BLaER1 (cell line): Measurements from ENCODE around the gene ESYT3.
"Not testable (repeated sequence)": the region's sequence is repeated elsewhere in the genome, so short reads cannot be mapped to it uniquely, and the experiment has no call there.

Source experiments
- H3K27ac ChIP-seq: shearing (Covaris generic); formaldehyde crosslinking; 2 replicates; pipeline ENCODE4 v1.8.1; 2022
- H3K27me3 ChIP-seq: shearing (Covaris generic); formaldehyde crosslinking; 2 replicates; pipeline ENCODE4 v1.8.1; 2022
- H3K36me3 ChIP-seq: shearing (Covaris generic); formaldehyde crosslinking; 2 replicates; pipeline ENCODE4 v1.8.1; 2022
- H3K4me1 ChIP-seq: shearing (Covaris generic); formaldehyde crosslinking; 2 replicates; pipeline ENCODE4 v1.8.1; 2022
- H3K4me2 ChIP-seq: shearing (Covaris generic); formaldehyde crosslinking; 2 replicates; pipeline ENCODE4 v1.8.1; 2022
- H3K4me3 ChIP-seq: shearing (Covaris generic); formaldehyde crosslinking; 2 replicates; pipeline ENCODE4 v1.8.1; 2022
- H3K9ac ChIP-seq: shearing (Covaris generic); formaldehyde crosslinking; 2 replicates; pipeline ENCODE4 v1.8.1; 2022
- H3K9me3 ChIP-seq: shearing (Covaris generic); formaldehyde crosslinking; 2 replicates; pipeline ENCODE4 v1.8.1; 2022
- H4K20me1 ChIP-seq: shearing (Covaris generic); formaldehyde crosslinking; 2 replicates; pipeline ENCODE4 v1.8.1; 2022
- Cebpa-rat ChIP-seq: shearing (Covaris generic); IDR thresholded peaks from 2 replicates; pipeline ENCODE4 v1.8.1; 2022

Gene ESYT3

DNA sequence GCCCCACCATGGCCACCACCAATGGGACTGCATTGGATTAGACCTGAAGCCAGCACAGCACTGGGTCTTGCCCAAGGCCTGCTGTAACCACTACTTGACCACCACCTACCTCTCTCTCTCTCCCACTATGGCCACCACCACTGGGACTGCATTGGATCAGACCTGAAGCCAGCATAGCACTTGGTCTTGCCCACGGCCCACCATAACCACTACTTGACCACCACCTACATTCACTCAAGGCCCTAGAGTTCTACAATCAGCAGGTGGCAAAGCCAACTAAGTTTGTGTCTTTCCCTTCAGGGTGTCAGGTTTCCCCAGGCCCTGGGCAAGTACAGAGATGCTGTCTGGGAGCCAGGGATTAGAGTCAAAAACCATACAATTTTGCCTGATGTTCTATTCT lies 57.6 kb downstream of the ESYT3 start:
- Histone ChIP-seq H3K27me3 (no peaks in the 10 kb centered on the region), H3K4me3 (no peak overlapping the region), H3K4me2 (no peak overlapping the region), H3K4me1 (no peaks in the 10 kb centered on the region), H4K20me1 (no peaks in the 10 kb centered on the region), H3K9me3 (peaks cover 25% of the 10 kb centered on the region), H3K9ac (no peak overlapping the region), H3K36me3 (peaks cover 23% of the 10 kb centered on the region), H3K27ac (no peak overlapping the region)
- TF ChIP-seq Cebpa-rat: no peak

DNA sequence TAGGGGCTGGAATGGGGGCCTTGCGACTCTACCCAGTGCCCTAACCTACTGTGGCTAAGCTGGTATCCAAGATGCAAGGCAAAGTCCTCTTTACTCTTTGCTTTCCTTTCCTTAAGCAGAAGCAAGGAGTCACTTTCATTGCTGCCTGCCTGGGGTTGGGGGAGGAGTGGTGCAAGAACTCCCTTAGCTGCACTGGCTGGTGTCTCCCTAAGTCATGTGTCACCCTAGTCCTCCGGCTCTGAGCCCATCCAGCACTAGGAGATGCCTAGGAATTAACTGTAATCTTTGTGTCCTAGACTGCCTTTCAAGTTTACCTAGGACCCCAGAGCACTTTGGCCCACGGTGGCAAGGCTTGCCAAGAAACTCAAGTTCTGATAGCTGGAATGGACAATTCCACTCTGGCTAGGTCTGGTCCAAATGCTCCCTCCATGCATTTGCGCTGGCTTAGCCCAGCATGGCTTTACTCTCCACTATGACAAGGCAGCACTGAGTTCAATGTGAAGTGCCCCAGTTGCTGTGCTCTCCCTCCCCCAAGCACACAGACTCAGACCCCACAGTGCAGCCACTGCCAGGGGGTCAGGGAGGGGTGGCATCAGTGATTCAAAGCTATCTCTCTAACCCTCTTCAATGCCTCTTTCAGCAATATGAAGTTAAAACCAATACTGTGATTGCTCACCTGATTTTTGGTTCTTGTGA lies 58.7 kb downstream of the ESYT3 start:
- H3K4me2 ChIP-seq: no peak overlapping the region

DNA sequence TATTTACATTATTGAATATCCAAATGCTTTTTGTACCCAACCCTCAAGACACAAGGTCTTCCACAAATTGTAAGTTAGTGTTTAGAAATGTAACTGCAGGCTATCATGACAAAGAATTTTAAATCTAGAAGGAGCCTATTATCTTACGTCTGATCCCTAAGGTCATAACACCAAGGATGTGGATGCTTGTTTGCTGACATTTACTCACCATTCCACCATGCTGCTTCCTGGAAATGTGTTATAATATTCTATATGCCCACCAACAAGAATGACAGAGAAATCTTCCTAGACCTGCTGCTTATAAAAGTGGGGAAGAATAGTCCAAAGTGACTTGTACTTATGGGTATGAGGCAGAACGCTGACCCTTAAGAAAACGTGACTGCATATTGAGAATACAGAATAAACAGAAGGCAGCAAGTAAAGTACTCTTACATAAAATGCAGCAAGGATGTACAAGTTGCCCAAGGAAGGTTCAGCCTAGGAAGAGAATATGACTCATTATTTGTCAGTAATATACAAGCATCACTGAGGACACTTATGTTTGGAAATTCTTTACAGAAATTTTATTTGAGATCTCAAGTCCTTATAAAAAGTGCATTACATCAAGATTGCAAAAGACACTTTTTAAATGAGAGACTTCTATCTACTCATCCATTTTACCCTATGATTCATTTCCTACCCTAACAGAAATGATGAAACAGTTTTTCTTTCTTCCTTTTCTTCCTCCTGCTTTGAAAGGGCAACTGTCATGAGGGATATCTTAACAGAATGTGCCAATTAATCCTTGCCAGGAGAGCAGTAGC lies 59.6 kb downstream of the ESYT3 start:
- H3K4me3 ChIP-seq: no peak overlapping the region

More for the DNA sequence above, 58.7 kb downstream of the ESYT3 start:
- Histone ChIP-seq H3K9ac (no peak overlapping the region), H3K4me3 (no peak overlapping the region), H3K27ac (no peak overlapping the region), H3K27me3 (no peaks in the 10 kb centered on the region), H3K36me3 (peaks cover 23% of the 10 kb centered on the region), H4K20me1 (no peaks in the 10 kb centered on the region), H3K4me1 (no peaks in the 10 kb centered on the region), H3K9me3 (peaks cover 13% of the 10 kb centered on the region)
- no peak for TF ChIP-seq Cebpa-rat

DNA sequence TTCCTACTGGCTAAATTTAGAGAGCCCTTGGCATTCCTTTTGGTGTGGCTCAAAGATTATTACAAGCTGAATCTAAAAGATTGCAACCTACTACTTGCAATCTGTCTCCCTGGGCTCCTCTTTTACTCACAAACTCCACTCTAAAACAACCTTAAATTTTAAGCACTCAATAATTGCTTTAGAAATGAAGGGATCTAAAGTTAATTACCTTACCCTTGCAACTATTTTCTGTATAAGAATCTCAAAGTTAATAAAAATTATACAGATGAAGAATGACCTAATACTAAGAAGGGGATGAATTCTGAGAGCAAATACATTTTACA lies 60.2 kb downstream of the ESYT3 start:
- H3K9ac ChIP-seq: no peak overlapping the region
- H3K4me3 ChIP-seq: no peak overlapping the region
- no peaks in the 10 kb centered on the region for H3K27me3 ChIP-seq
- 0 out of 2 replicates have a peak, but pooled peaks cover under 1% of the 10 kb centered on the region for H3K9me3 ChIP-seq
- TF ChIP-seq Cebpa-rat: no peak
- no peak overlapping the region for H3K4me2 ChIP-seq
- no peaks in the 10 kb centered on the region for H4K20me1 ChIP-seq
- H3K4me1 ChIP-seq: no peaks in the 10 kb centered on the region
- H3K27ac ChIP-seq: no peak overlapping the region
- peaks cover 26% of the 10 kb centered on the region for H3K36me3 ChIP-seq

More for the DNA sequence above, 59.6 kb downstream of the ESYT3 start:
- H3K9ac ChIP-seq: no peak overlapping the region
- H3K9me3 ChIP-seq: 0 out of 2 replicates have a peak, but pooled peaks cover 6% of the 10 kb centered on the region
- no peak overlapping the region for H3K4me2 ChIP-seq
- H3K27me3 ChIP-seq: no peaks in the 10 kb centered on the region
- TF ChIP-seq Cebpa-rat: no peak
- no peak overlapping the region for H3K27ac ChIP-seq
- H4K20me1 ChIP-seq: no peaks in the 10 kb centered on the region
- H3K4me1 ChIP-seq: no peaks in the 10 kb centered on the region
- peaks cover 23% of the 10 kb centered on the region for H3K36me3 ChIP-seq

DNA sequence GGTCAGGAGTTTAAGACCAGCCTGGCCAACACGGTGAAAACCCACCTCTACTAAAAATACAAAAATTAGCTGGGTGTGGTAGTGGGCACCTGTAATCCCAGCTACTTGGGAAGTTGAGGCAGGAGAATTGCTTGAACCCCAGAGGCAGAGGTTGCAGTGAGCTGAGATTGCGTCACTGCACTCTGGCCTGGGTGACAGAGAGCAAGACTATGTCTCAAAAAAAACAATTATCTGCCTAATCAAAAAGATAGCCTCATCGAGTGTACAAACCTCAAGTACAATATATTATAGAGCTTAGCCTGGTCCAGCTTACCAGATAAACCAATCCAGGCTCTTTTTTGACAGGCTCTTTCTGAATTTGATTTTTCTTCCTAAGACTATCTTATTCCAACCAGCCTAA lies 61.2 kb downstream of the ESYT3 start:
- not testable (repeated sequence) for H4K20me1 ChIP-seq, H3K4me3 ChIP-seq, H3K27ac ChIP-seq, H3K4me2 ChIP-seq, H3K9ac ChIP-seq, H3K27me3 ChIP-seq, H3K9me3 ChIP-seq, H3K4me1 ChIP-seq
- peaks cover 31% of the 10 kb centered on the region for H3K36me3 ChIP-seq

DNA sequence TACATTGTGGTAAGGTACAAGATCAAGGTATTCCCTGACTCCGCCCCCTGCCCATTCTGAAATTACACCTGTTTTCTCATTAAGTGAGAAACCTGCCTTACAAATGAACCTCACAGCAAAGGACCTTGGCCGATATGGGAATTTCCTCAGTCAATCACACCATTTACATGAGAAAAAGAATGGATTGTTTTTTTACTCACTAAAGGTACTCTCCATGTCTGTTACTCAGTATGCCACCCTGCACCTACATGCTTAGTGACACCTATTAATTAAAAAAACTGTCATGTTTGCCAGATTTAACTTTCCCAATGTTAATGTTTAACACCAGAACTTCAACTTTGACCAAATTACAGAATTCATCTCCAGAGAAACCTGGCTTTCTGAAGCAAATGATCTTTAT lies 62.0 kb downstream of the ESYT3 start:
- Histone ChIP-seq H3K9ac (no peak overlapping the region), H3K36me3 (peaks cover 31% of the 10 kb centered on the region), H3K27ac (no peak overlapping the region), H3K9me3 (no peaks in the 10 kb centered on the region), H4K20me1 (no peaks in the 10 kb centered on the region), H3K4me3 (no peak overlapping the region), H3K27me3 (no peaks in the 10 kb centered on the region), H3K4me2 (no peak overlapping the region), H3K4me1 (no peaks in the 10 kb centered on the region)
- no peak for TF ChIP-seq Cebpa-rat

DNA sequence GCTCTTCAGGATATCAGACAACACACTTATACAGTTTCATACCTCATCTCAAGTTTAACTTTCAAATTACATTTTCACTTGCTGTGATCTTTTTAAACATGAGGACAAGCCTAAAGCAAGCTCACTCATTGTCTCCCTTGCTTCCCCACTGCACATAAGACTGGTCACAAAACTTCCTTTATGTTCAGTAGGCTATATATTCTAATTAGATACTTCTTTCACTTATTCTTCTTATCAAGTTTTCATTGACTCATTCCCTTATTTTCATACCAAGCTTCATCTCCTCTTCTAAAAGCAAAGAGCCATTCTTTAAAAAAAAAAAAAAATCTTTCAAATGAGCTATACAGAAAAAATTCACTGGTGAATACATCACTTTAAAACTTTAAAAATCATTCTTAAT lies 62.6 kb downstream of the ESYT3 start:
- Histone ChIP-seq H3K36me3 (peaks cover 31% of the 10 kb centered on the region), H3K9ac (no peak overlapping the region), H4K20me1 (no peaks in the 10 kb centered on the region), H3K27ac (no peak overlapping the region), H3K27me3 (no peaks in the 10 kb centered on the region), H3K4me1 (no peaks in the 10 kb centered on the region), H3K9me3 (no peaks in the 10 kb centered on the region), H3K4me2 (no peak overlapping the region), H3K4me3 (no peak overlapping the region)
- TF ChIP-seq Cebpa-rat: no peak

DNA sequence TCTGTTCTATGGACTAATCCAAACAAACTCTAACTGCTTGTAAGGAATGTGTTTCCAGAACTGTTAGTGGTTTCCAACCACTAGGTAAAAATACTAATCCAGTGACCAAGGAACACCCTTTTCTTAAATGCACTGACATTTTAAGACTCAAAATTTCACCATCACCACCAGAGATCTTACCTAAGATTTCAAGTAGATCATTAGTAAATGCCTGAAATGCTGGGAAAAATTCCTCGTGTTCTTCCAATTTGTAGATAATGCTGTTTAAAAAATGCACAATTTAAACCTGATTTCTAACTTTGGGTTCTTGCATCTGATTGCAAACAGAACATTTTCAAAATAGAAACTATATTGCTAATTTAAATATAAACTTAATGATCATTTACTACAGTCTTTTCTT lies 63.4 kb downstream of the ESYT3 start:
- Histone ChIP-seq H4K20me1 (no peaks in the 10 kb centered on the region), H3K36me3 (peaks cover 30% of the 10 kb centered on the region), H3K4me2 (no peak overlapping the region), H3K9me3 (no peaks in the 10 kb centered on the region), H3K4me1 (no peaks in the 10 kb centered on the region), H3K9ac (no peak overlapping the region), H3K27ac (no peak overlapping the region), H3K27me3 (no peaks in the 10 kb centered on the region), H3K4me3 (no peak overlapping the region)
- TF ChIP-seq Cebpa-rat: no peak

DNA sequence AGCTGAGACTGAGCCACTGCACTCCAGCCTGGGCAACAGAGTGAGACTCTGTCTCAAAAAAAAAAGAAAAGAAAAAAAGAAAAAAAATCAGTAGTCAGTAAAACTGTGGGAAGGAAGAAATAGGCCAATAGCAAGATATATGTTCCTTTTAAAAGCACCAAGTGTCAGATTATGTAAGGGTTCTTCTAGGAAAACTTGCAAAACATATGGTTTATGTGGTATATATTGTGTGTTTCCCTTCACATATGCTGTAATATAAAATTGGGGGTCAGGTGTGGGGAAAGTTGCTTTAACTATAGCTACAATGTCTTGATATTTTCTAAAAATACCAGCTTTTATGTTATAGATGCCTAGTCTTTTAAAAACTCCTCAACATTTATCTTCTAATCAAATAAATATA lies 64.6 kb downstream of the ESYT3 start:
- Histone ChIP-seq H3K4me3 (no peak overlapping the region), H4K20me1 (no peaks in the 10 kb centered on the region), H3K9me3 (no peaks in the 10 kb centered on the region), H3K36me3 (peaks cover 19% of the 10 kb centered on the region), H3K9ac (no peak overlapping the region), H3K27ac (no peak overlapping the region), H3K27me3 (no peaks in the 10 kb centered on the region), H3K4me2 (no peak overlapping the region), H3K4me1 (no peaks in the 10 kb centered on the region)
- no peak for TF ChIP-seq Cebpa-rat

DNA sequence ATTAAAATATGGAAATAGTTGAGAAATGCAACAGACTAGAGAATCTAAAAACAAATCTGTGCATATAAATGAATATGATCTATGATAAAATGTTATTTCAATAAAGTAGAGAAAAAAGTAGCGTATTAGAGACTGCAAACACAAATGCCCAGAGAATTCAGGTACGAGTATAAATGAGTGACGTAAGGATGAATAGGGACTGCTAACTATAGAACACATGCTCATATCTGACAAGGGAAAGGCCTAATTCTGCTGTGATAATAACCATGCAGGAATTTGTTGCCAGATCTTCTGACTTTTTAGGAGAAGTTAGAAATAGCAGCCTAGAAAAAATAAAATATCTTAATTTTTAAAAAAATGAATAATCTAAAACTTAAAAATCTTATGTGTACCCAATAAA lies 73.1 kb downstream of the ESYT3 start:
- no peaks in the 10 kb centered on the region for H4K20me1 ChIP-seq
- peaks cover 16% of the 10 kb centered on the region for H3K36me3 ChIP-seq
- no peaks in the 10 kb centered on the region for H3K4me1 ChIP-seq
- TF ChIP-seq Cebpa-rat: no peak
- no peak overlapping the region for H3K4me3 ChIP-seq
- no peaks in the 10 kb centered on the region for H3K27me3 ChIP-seq
- no peaks in the 10 kb centered on the region for H3K9me3 ChIP-seq
- no peak overlapping the region for H3K9ac ChIP-seq
- no peak overlapping the region for H3K4me2 ChIP-seq
- H3K27ac ChIP-seq: no peak overlapping the region
